ENCODE data around the gene PPARG. TPM values are rescaled to one million over a fixed set of nuclear protein-coding genes. Genes with fewer than 3 reads are reported as not detected.

Gene PPARG
- total RNA-seq, 1 donor from 2014 or later: 80.7 TPM

- TF ChIP-seq CTCF (IDR thresholded peaks at IDR 0.05): no peak
- intact Hi-C loops (cut with DNase I): no loop called here
- no peak overlapping the region for H3K27ac ChIP-seq
- H3K9me3 ChIP-seq: no peaks in the 10 kb centered on the region
- peaks cover 17% of the 10 kb centered on the region for H3K27me3 ChIP-seq
- H3K4me3 ChIP-seq: peak overlapping the region; percentile 58
- no peaks in the 10 kb centered on the region for H3K36me3 ChIP-seq
- ATAC-seq: no peak
- no peaks in the 10 kb centered on the region for H3K4me1 ChIP-seq
- DNase-seq: no peak
These were observed 654 bp downstream of the PPARG start for GRCh38 chr3:12289524-12289923.

- Histone ChIP-seq H3K36me3 (no peaks in the 10 kb centered on the region), H3K27me3 (no peaks in the 10 kb centered on the region), H3K9me3 (no peaks in the 10 kb centered on the region), H3K27ac (no peak overlapping the region), H3K4me1 (no peaks in the 10 kb centered on the region), H3K4me3 (no peak overlapping the region)
- TF ChIP-seq CTCF (IDR thresholded peaks at IDR 0.05): no peak
- ATAC-seq (no peak), DNase-seq (no peak)
- intact Hi-C loops (cut with DNase I): no loop called here
These were observed 3.9 kb downstream of the PPARG start for GRCh38 chr3:12292770-12293169.

GRCh38 chr3:12294885-12295580 lies 6.2 kb downstream of the PPARG start:
- H3K4me1 ChIP-seq: no peaks in the 10 kb centered on the region
- H3K27me3 ChIP-seq: no peaks in the 10 kb centered on the region
- no peak for ATAC-seq
- no peak for DNase-seq
- intact Hi-C loops (cut with DNase I): no loop called here
- H3K27ac ChIP-seq: no peak overlapping the region
- H3K36me3 ChIP-seq: no peaks in the 10 kb centered on the region
- TF ChIP-seq CTCF (IDR thresholded peaks at IDR 0.05): no peak
- H3K9me3 ChIP-seq: no peaks in the 10 kb centered on the region
- H3K4me3 ChIP-seq: no peak overlapping the region

GRCh38 chr3:12296511-12296910 lies 7.6 kb downstream of the PPARG start:
- H3K27ac ChIP-seq: no peak overlapping the region
- no peaks in the 10 kb centered on the region for H3K27me3 ChIP-seq
- ATAC-seq (no peak), DNase-seq (no peak)
- intact Hi-C loops (cut with DNase I): no loop called here
- no peaks in the 10 kb centered on the region for H3K9me3 ChIP-seq
- H3K36me3 ChIP-seq: no peaks in the 10 kb centered on the region
- no peaks in the 10 kb centered on the region for H3K4me1 ChIP-seq
- TF ChIP-seq CTCF (IDR thresholded peaks at IDR 0.05): no peak
- no peak overlapping the region for H3K4me3 ChIP-seq

GRCh38 chr3:12299026-12299425 lies 10.2 kb downstream of the PPARG start:
- Histone ChIP-seq H3K4me1 (no peaks in the 10 kb centered on the region), H3K27ac (no peak overlapping the region), H3K4me3 (no peak overlapping the region), H3K36me3 (no peaks in the 10 kb centered on the region), H3K9me3 (no peaks in the 10 kb centered on the region), H3K27me3 (no peaks in the 10 kb centered on the region)
- intact Hi-C loops (cut with DNase I): no loop called here
- ATAC-seq: no peak
- TF ChIP-seq CTCF (IDR thresholded peaks at IDR 0.05): no peak
- DNase-seq: no peak

GRCh38 chr3:12300137-12300536 lies 11.3 kb downstream of the PPARG start:
- intact Hi-C loops (cut with DNase I): no loop called here

More at GRCh38 chr3:12300137-12300536, 11.3 kb downstream of the PPARG start:
- no peaks in the 10 kb centered on the region for H3K4me1 ChIP-seq
- no peaks in the 10 kb centered on the region for H3K27me3 ChIP-seq
- H3K36me3 ChIP-seq: no peaks in the 10 kb centered on the region
- ATAC-seq (no peak), DNase-seq (no peak)
- H3K9me3 ChIP-seq: no peaks in the 10 kb centered on the region
- no peak overlapping the region for H3K4me3 ChIP-seq
- TF ChIP-seq CTCF (IDR thresholded peaks at IDR 0.05): no peak
- H3K27ac ChIP-seq: no peak overlapping the region

Data from upper lobe of right lung (tissue), 1 donor.